ENCODE measurements around the gene TMEM63A. TPM values are rescaled to one million over a fixed set of nuclear protein-coding genes. Genes with fewer than 3 reads are reported as not detected.
A peak's percentile ranks its signal among the peaks of the same experiment; 100 is the strongest.

The TMEM63A gene
- total RNA-seq, 2 donors from 2014 or later: 141 to 192 TPM

DNA sequence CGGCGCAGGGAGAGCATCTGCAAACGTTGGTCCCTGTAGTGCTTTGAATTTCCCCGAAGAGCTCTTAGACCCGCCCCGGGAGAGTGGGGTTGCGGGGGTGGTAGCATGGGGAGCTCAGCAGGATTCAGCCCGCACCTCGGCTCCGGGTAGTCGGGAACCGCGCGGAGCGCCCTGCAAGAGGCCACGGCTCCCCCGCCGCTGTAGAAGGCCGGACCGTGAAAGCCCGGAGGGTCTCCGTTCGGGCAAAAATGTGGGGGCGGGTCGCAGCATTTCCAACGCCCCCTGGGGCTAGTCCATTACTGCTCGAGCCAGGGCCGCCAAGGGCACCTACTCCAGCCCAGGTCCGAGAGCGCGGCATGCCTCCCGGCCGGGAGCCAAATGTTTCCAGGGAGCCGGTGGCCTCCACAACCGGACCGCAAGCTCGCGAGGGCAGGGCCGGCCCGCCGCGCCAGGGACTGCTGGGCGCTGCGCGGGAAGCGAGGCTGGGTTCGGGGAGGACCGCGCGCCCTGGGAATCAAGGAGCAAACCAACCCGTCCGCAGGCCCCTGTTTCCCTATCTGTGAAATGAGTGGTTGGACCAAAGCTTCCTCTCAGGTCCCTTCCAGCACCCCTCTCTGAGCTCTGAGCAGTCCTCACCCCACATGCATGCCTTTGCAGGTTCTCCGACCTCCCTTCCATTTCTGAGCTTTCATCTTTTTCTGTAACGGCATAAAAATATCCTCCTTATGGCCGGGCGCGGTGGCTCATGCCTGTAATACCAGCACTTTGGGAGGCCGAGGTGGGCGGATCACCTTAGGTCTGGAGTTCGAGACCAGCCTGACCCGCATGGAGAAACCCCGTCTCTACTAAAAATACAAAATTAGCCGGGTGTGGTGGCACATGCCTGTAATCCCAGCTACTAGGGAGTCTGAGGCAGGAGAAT lies 775 bp upstream of the TMEM63A start:
- no peaks in the 10 kb centered on the region for H3K27me3 ChIP-seq (replicated peaks; ENCODE audit: insufficient read depth)
- 7% methylated on average over 62 of the region's 63 CpGs for WGBS
- intact Hi-C loops (cut with DNase I): loop anchor here (5.0 kb wide), 1 partner anchor 71 kb away; the partner anchor contains the start of gene EPHX1
- DNase-seq (ENCODE audit: low spot score): peak; percentile 46
- TF ChIP-seq POLR2A (IDR thresholded peaks at IDR 0.05) (peak; percentile 8), POLR2AphosphoS5 (IDR thresholded peaks at IDR 0.05) (no peak)
- no peaks in the 10 kb centered on the region for H3K36me3 ChIP-seq
- peak overlapping the region; percentile 78 to 86 for H3K4me3 ChIP-seq
- H3K4me1 ChIP-seq (replicated peaks): peaks cover 16% of the 10 kb centered on the region
- H3K9me3 ChIP-seq: no peaks in the 10 kb centered on the region
- H3K27ac ChIP-seq: peak overlapping the region; percentile 94 to 95

DNA sequence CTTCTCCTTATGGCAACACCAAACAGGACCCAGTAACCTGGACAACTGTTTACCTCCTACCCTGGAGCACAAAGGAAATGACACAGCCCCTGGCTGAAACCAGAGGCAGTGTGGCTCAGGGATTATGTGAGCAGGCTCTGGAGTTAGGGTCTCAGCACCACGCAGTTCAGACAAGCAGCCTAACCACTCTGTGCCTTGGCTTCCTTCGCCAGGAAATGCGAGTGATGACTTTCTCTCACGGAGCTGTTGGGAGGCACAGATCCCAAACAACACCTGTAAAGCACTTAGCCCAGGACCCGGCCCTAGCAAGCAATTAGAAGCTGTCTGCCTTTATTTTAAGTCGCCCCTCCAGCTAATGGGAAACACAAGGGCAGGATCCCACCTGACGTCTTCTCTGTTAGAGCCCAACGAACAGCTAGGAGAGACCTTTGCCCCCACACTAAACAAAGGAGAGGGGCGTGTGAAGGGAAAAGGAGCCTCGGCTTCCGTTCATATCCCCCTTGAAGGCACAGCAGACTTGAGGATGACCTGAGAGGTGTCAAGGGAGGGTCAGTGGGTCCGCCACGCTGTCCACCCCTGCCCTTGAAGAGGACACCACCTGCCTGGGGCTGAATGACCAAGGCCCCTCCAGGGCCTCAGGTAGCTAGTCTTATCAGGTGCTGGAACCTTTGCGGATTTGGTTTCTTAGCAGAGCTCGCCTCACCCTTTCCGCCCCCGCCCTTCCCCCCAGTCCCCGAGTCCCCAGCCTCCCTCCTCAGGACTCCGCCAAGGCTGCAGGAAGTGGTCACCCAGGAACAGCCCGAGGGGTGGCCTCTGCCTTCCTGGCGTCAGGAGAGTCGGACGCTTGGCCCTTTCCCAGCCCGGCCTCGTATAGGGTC lies 860 bp downstream of the TMEM63A start:
- TF ChIP-seq POLR2A (IDR thresholded peaks at IDR 0.05): no peak
- TF ChIP-seq, protein P1, sequence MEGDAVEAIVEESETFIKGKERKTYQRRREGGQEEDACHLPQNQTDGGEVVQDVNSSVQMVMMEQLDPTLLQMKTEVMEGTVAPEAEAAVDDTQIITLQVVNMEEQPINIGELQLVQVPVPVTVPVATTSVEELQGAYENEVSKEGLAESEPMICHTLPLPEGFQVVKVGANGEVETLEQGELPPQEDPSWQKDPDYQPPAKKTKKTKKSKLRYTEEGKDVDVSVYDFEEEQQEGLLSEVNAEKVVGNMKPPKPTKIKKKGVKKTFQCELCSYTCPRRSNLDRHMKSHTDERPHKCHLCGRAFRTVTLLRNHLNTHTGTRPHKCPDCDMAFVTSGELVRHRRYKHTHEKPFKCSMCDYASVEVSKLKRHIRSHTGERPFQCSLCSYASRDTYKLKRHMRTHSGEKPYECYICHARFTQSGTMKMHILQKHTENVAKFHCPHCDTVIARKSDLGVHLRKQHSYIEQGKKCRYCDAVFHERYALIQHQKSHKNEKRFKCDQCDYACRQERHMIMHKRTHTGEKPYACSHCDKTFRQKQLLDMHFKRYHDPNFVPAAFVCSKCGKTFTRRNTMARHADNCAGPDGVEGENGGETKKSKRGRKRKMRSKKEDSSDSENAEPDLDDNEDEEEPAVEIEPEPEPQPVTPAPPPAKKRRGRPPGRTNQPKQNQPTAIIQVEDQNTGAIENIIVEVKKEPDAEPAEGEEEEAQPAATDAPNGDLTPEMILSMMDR (IDR thresholded peaks at IDR 0.05): no peak
- no peak for TF ChIP-seq POLR2AphosphoS5 (IDR thresholded peaks at IDR 0.05)
- H3K4me3 ChIP-seq: peak overlapping the region; percentile 78 to 86
- H3K4me1 ChIP-seq (replicated peaks): peaks cover 20% of the 10 kb centered on the region
- H3K36me3 ChIP-seq: no peaks in the 10 kb centered on the region
- peak overlapping the region; percentile 94 to 95 for H3K27ac ChIP-seq
- peak; percentile 37 for DNase-seq (ENCODE audit: low spot score)
- 4% methylated on average over 25 of the region's 25 CpGs for WGBS
- H3K27me3 ChIP-seq (replicated peaks; ENCODE audit: insufficient read depth): no peaks in the 10 kb centered on the region
- no peaks in the 10 kb centered on the region for H3K9me3 ChIP-seq
- intact Hi-C loops (cut with DNase I): loop anchor here (5.0 kb wide), 1 partner anchor 69 kb away; the partner anchor contains the start of gene EPHX1

DNA sequence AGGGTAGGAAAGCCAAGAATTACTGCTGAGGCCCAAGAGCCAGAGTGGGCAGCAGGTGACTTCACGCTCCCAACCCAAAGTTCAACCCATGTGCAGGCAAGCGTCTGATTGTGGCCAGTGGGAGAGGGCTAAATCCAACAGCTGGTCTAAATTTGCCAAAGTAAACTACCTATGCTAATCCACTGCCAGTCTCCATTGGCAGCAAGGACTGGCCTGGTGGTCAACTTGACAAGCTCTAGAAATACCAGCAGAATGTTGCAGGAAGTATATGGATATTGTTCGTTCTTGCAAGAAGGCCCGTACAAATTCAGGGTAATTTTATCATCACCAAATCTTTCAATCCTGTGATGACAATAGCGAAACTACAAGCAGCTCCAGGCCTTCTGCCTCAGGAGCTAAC lies 1.5 kb downstream of the TMEM63A start:
- Histone ChIP-seq H3K27ac (peak overlapping the region; percentile 94 to 95), H3K9me3 (no peaks in the 10 kb centered on the region), H3K27me3 (replicated peaks; ENCODE audit: insufficient read depth) (no peaks in the 10 kb centered on the region), H3K36me3 (no peaks in the 10 kb centered on the region), H3K4me3 (peak overlapping the region; percentile 78 to 86), H3K4me1 (replicated peaks) (peaks cover 20% of the 10 kb centered on the region)
- intact Hi-C loops (cut with DNase I): loop anchor here (5.0 kb wide), 1 partner anchor 68 kb away; the partner anchor contains the start of gene EPHX1
- TF ChIP-seq POLR2A (IDR thresholded peaks at IDR 0.05): no peak
- TF ChIP-seq POLR2AphosphoS5 (IDR thresholded peaks at IDR 0.05): no peak
- TF ChIP-seq, protein P1 (IDR thresholded peaks at IDR 0.05): peak in 1 of 4 experiments; percentile 8
- DNase-seq (ENCODE audit: low spot score): no peak
- 46% methylated on average over 5 of the region's 5 CpGs for whole genome bisulfite sequencing

DNA sequence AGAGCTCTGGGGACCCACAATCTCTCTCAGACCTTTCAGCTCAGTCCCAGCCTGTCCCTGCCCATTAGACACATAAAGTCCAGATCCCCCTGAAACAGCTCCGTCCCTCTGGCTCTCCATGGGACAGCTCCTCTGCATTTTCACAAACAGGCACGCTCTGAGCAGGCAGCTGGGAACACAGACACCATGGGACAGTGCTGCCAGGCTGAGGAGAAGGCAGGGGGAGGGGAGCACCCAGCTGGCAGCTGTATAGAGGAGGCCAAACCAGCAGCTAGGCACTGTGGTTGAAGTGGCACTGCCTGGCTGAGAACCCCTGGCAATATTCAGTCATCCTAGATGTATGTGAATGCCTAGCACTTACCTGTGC lies 2.0 kb downstream of the TMEM63A start:
- Histone ChIP-seq H3K36me3 (no peaks in the 10 kb centered on the region), H3K9me3 (no peaks in the 10 kb centered on the region), H3K4me1 (replicated peaks) (peaks cover 20% of the 10 kb centered on the region), H3K4me3 (peak overlapping the region in 1 of 2 donors; percentile 78), H3K27me3 (replicated peaks; ENCODE audit: insufficient read depth) (no peaks in the 10 kb centered on the region), H3K27ac (peak overlapping the region; percentile 94 to 95)
- TF ChIP-seq POLR2A (IDR thresholded peaks at IDR 0.05) (no peak), POLR2AphosphoS5 (IDR thresholded peaks at IDR 0.05) (no peak)
- TF ChIP-seq, protein P1 (IDR thresholded peaks at IDR 0.05): no peak
- WGBS: 28% methylated on average over 2 of the region's 2 CpGs
- intact Hi-C loops (cut with DNase I): loop anchor here (5.0 kb wide), 1 partner anchor 68 kb away; the partner anchor contains the start of gene EPHX1
- DNase-seq (ENCODE audit: low spot score): peak; percentile 44
